NCI-H2196 treated with DMSO at 0.1 percent for 48 hours (cell line): Measurements from ENCODE around the gene FAM131C.

Experiments
- DNase-seq: peaks from one replicate; lab custom pipeline; 2025; ENCODE audit not compliant: unreplicated experiment; lab: John Stamatoyannopoulos, UW

FAM131C gene

GRCh38 chr1:16017461-16018303 is 55.8 kb downstream of the FAM131C start, which contains the start of gene HSPB7:
Gene HSPB7 (minus strand): TSS chr1:16018043. CDS start chr1:16017963, 80 bp downstream.
- no peak for DNase-seq

GRCh38 chr1:16017076-16017460 is 56.4 kb downstream of the FAM131C start:
- no peak for DNase-seq

GRCh38 chr1:16015960-16016901 is 57.2 kb downstream of the FAM131C start:
- DNase-seq: no peak

GRCh38 chr1:16015491-16015890 is 58.0 kb downstream of the FAM131C start:
- DNase-seq: no peak

GRCh38 chr1:16014509-16015482 is 58.7 kb downstream of the FAM131C start:
- no peak for DNase-seq

- DNase-seq: no peak
These were observed 59.6 kb downstream of the FAM131C start for GRCh38 chr1:16013908-16014258.

GRCh38 chr1:16013220-16013907 is 60.1 kb downstream of the FAM131C start:
- no peak for DNase-seq

GRCh38 chr1:16012590-16013219 is 60.7 kb downstream of the FAM131C start:
- peak; percentile 65 for DNase-seq

- no peak for DNase-seq
These were observed 61.4 kb downstream of the FAM131C start for GRCh38 chr1:16011936-16012589.

- no peak for DNase-seq
These were observed 62.6 kb downstream of the FAM131C start for GRCh38 chr1:16010837-16011236.

- no peak for DNase-seq
These were observed 63.8 kb downstream of the FAM131C start for GRCh38 chr1:16009678-16010077.

GRCh38 chr1:16009030-16009460 is 64.4 kb downstream of the FAM131C start:
- peak; percentile 57 for DNase-seq
